ENCODE measurements around the gene ASIC5.

DNA sequence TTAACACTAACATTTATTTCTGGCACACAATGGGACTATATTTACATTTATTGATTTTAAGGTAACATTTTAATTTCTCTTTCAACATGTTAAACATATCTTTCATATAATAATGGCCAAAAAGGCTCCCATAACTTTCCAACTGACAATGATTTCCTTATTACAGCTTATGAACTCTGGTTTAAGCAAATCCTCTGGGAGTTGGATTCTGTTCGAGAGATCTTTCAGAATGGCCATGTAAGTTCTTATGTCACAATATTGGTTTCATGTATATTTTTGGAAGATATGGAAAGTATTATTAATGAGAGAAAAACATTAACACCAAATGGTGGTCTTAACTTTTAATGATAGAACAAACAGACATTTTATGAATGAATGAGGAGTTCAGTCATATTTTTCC, 41.5 kb upstream of the ASIC5 start:
- TF ChIP-seq CTCF (IDR thresholded peaks at IDR 0.05) (no peak), POLR2A (IDR thresholded peaks at IDR 0.05) (no peak), POLR2AphosphoS5 (IDR thresholded peaks at IDR 0.05) (no peak), EP300 (IDR thresholded peaks at IDR 0.05; ENCODE audit: low read depth) (no peak)
